GM19193 (cell line): ENCODE measurements around the gene SCAPER.

Experiments used
- POLR2A ChIP-seq: IDR thresholded peaks from 4 replicates; pipeline ENCODE4 v1.6.1; 2011; ENCODE audit not compliant: insufficient read depth, insufficient read length; ENCODE audit errors: extremely low read depth

The SCAPER gene

GRCh38 chr15:76335307-76336253 lies 569.6 kb downstream of the SCAPER start:
- TF ChIP-seq POLR2A: peak; percentile 20

DNA sequence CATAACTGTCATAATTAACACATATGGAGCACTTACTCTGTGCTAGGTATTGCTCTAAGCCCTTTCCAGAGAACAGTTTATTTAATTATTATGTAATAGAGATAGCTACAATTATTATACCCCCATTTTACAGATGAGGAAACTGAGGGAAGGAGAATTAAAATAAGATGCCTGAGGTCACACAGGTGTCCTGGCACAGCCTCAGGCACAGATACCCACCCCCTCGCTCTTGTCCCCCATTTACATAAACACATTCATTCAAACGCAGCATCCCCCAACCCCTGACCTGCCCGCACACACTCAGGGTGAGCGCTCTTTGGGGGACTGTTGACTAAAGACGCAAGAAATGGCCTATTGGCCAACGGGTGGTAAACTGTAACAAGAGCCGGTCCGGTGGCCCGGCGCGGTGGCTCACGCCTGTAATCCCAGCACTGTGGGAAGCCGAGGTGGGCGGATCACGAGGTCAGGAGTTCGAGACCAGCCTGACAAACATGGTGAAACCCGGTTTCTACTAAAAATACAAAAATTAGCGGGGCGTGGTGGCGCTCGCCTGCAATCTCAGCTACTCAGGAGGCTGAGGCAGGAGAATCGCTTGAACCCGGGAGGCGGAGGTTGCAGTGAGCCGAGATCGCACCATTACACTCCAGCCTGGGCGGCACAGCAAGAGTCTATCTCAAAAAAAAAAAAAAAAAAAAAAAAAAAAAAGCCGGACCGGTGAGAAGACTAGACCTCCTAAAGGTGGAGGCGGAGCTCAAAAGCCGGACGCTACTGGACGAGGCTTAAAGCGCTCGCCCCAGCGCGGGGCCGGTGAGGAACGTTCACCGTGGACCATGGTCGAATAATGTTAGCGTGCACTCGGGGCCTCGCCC lies 570.5 kb downstream of the SCAPER start:
- no peak for TF ChIP-seq POLR2A

DNA sequence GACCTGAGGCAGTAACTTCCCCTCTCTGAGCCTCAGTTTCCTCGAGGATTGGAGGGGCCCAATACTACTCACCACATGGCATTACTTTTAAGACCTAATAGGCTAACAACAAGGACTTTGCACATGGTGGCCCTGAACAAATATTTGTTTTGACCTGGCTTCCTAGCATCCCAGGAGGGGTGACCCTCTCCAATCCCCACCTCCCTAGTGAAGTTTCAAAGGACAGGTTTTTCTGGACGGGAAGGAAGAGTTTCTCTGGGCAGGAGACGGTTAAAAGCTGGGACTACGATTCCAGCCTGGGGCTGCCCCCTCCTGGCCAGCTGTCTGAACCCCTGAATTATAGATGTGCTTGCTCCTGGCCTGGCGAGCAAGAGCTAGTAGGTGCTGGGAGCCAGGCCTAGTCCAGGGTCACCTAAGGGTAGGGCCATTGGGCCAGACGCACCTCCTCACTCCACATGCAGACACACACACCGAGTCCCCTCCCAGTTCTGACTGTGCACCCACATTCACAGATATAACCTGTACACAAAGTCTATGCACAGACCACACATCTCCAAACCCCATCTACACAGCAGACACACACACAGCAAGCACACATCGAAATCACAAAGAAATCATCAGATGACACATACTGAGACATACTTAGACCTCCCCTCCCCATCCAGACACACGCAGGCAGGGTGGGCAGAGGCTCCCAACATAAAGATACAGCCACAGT lies 571.3 kb downstream of the SCAPER start:
- no peak for TF ChIP-seq POLR2A

DNA sequence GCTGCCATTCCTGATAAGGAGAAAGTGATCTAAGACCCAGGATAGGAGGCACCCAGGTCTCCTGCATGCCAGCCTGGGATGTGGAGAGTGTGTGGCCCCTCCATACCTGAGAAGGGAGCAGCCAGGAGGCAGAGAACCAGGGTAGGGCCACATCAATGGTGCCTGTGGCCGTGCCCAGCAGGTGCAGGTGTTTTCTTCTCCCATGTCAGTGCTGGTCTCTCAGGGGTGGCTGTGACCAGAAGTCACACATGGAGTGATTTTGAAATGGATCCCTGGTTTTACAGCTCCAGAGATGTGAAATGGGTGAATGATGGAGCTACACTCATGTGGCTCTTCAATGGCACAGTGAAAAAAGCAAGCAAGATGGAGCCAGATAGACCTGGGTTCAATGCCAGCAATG lies 571.8 kb downstream of the SCAPER start:
- no peak for TF ChIP-seq POLR2A

GRCh38 chr15:76332796-76333195 lies 572.3 kb downstream of the SCAPER start:
- TF ChIP-seq POLR2A: no peak

DNA sequence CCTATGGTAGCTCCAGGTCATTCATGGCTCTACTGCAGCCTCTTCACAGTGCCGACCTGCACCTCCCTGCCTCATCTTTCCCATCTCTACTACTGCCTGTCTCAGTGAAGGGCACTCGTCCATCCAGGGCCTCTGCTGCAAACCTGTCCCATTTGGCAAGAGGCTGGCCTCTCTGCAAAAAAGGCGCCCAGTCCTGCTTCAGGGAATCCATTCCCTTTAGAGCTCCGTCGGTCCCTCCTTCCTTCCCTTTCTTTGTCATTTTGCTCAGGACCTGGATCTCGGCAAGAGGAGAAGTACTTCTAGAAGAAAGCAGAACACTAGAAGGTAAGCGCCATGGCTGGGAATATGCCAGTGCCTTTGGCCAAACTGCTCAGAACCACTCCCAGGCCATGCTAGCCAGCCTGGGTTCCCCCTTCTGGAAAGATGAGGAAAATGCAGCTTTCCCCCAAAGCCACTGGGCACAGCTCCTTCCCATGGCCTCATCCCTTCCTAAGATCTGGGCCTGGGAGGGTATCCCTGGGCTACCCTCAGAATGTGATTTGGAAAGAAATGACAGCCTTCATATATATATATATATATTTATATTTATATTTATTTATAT lies 575.0 kb downstream of the SCAPER start:
- no peak for TF ChIP-seq POLR2A

- no peak for TF ChIP-seq POLR2A
Observed at GRCh38 chr15:76328958-76329357, 576.2 kb downstream of the SCAPER start.

- no peak for TF ChIP-seq POLR2A
Observed at GRCh38 chr15:76328106-76328696, 576.9 kb downstream of the SCAPER start.

DNA sequence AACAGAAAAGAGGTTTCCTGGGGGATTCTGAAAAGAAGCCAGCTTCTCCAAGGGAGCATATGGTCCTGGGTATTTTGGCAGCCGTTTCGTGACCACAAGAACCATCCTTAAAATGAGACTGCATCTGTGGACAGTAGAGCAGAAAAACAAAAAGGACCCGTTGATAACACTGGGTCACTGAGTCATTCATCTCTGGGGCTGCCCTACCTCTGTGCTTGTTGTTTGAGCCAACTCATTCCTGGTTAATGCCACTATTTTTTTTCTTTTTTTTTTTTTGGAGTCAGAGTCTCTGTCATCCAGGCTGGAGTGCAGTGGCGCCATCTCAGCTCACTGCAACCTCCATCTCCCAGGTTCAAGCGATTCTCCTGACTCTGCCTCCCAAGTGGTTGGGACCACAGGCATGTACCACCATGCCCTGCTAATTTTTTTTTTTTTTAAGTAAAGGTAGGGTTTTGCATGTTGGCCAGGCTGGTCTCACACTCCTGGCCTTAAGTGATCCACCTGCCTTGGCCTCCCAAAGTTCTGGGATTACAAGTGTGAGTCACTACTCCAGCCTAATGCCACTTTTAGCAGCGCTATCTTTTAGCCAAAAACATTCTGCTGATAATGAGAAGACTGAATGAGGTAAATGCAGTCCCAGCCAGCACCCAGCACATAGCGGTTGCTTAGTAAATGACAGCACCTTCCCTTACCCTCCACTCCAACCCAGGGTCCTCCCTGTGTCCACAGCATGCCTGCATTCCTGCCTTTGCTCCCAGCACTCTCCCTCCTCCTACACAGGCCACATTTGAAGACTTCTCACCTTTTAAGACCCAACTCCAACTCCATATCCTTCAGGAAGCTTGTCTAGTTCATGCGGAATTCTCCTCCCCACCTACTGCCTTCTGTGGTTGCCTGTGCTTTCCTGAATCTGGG lies 577.7 kb downstream of the SCAPER start:
- TF ChIP-seq POLR2A: no peak

GRCh38 chr15:76325704-76326103 lies 579.4 kb downstream of the SCAPER start:
- TF ChIP-seq POLR2A: no peak

DNA sequence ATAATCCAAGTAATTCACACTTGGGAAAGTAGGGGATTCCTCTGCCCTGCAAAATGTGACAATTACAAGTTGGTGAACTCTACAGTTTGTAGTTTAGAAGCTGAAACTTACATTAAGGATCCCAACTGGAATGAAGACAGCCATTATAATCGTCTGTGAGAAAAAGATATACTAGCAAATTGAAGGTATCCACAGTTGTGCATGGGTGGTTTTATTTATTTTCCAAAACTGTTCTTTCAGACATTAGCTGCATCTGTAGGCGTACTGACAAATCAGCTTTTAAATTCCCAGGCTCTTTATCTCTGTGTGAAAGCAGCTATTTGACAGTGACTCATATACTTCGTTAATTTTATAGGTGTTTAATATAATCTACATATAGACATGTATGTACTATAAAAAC lies 581.1 kb downstream of the SCAPER start:
- TF ChIP-seq POLR2A: no peak

DNA sequence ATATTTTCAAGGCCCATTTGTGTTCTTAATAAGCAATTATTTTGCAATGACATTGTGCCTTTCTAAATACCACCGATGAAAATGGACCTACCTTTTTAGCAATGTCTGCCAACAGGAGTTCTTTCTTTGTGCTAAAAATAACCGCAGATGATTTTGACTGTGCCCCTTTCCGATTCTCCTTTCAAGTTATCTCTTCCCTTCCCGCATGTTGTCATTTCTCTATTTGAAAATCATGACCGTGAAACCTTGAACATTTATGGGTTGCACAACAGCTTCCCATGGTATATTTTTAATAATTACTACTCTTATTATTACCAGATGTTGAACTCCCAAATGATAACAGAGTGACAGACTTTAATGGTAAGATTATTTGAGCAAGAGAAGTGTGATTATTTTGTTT lies 583.5 kb downstream of the SCAPER start:
- TF ChIP-seq POLR2A: no peak

GRCh38 chr15:76321171-76321570 lies 584.0 kb downstream of the SCAPER start:
- TF ChIP-seq POLR2A: no peak
